Suprapubic skin (tissue), 4 donors: Measurements from ENCODE around the gene NFE2L2. TPM values are rescaled to one million over a fixed set of nuclear protein-coding genes. Genes with fewer than 3 reads are reported as not detected.

Source experiments
- DNase-seq, 2 donors: peaks; one replicate each; pipeline ENCODE4 v3.0.0-alpha.2; 2019; ENCODE audit warnings: low spot score in 2 of 2
- H3K27ac ChIP-seq: fragments of 200-600 bp; sonication (generic); one replicate; pipeline ENCODE4 v1.5.1; 2019
- H3K27me3 ChIP-seq: fragments of 200-600 bp; sonication (generic); one replicate; pipeline ENCODE4 v1.5.1; 2019
- H3K36me3 ChIP-seq: fragments of 200-600 bp; sonication (generic); one replicate; pipeline ENCODE4 v1.5.1; 2019
- H3K4me1 ChIP-seq: fragments of 200-600 bp; sonication (generic); one replicate; pipeline ENCODE4 v1.5.1; 2019
- H3K4me3 ChIP-seq: fragments of 200-600 bp; sonication (generic); one replicate; pipeline ENCODE4 v1.5.1; 2019; ENCODE audit warnings: mild to moderate bottlenecking
- H3K9me3 ChIP-seq: fragments of 200-600 bp; sonication (generic); one replicate; pipeline ENCODE4 v1.5.1; 2019
- CTCF ChIP-seq, 2 donors: fragments of 200-600 bp in 1 of 2; fragments of 450-650 bp in 1 of 2; sonication (generic) in 1 of 2; IDR thresholded peaks; one replicate each; pipeline ENCODE4 v1.5.1; 2016 to 2019; ENCODE audit warnings: antibody characterized with exemption in 2 of 2, mild to moderate bottlenecking in 1 of 2, moderate library complexity in 1 of 2
- EP300 ChIP-seq: sonication (generic); formaldehyde crosslinking; IDR thresholded peaks from one replicate; pipeline ENCODE4 v1.6.1; 2017; ENCODE audit warnings: antibody characterized with exemption
- POLR2A ChIP-seq, 2 donors: fragments of 450-650 bp; IDR thresholded peaks; one replicate each; pipeline ENCODE4 v1.6.1; 2017; ENCODE audit warnings: antibody characterized with exemption in 2 of 2, mild to moderate bottlenecking in 2 of 2, moderate library complexity in 2 of 2
- POLR2AphosphoS5 ChIP-seq, 3 donors: sonication (generic); formaldehyde crosslinking; IDR thresholded peaks; one replicate each; pipeline ENCODE4 v1.6.1; 2017; ENCODE audit warnings: antibody characterized with exemption in 3 of 3
- WGBS: methylation state at CpG from one replicate; pipeline ENCODE4 v1.1.5; 2018; 5-methylcytosine and 5-hydroxymethylcytosine counted together
- total RNA-seq, 4 donors: library from RNA; depleted of rRNA; stranded (reverse); fragments of >200 nt; gene quantifications; one replicate each; pipeline ENCODE4 v1.1.0, GENCODE V29; 2016

The NFE2L2 gene
- total RNA-seq, 4 donors from 2014 or later, result 130 to 180 (median 160) TPM

GRCh38 chr2:177254433-177255226, 9.9 kb downstream of the NFE2L2 start:
- TF ChIP-seq POLR2A (IDR thresholded peaks at IDR 0.05), result no peak
- TF ChIP-seq POLR2AphosphoS5 (IDR thresholded peaks at IDR 0.05), result no peak
- TF ChIP-seq CTCF (IDR thresholded peaks at IDR 0.05), result peak; percentile 23 to 41
- TF ChIP-seq EP300, result no peak
- H3K9me3 ChIP-seq, result no peaks in the 10 kb centered on the region
- 51% methylated on average over 11 of the region's 11 CpGs for WGBS
- no peak overlapping the region for H3K27ac ChIP-seq
- no peaks in the 10 kb centered on the region for H3K36me3 ChIP-seq
- peaks cover 92% of the 10 kb centered on the region for H3K4me1 ChIP-seq
- no peak overlapping the region for H3K4me3 ChIP-seq
- DNase-seq, result no peak
- H3K27me3 ChIP-seq, result no peaks in the 10 kb centered on the region

DNA sequence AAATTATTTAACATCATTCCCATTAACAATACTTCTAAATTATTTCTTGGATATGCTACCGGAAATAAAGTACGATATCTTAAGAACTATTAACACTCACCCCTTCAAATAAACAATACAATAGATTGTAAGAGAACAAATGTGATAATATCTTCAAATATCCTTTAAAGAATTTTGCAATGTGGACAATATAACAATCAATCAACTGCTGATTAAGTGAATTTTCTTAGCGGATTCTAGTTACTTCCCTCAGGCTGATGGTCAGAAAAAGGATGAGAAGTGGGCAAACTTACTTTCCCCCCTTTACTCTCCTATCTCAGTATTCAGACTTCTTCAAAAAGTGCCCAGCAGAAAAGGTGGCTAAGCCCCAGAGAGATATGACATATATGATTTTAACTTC, 10.8 kb downstream of the NFE2L2 start:
- Histone ChIP-seq H3K36me3 (peaks cover 3% of the 10 kb centered on the region), H3K27ac (no peak overlapping the region), H3K4me1 (peaks cover 89% of the 10 kb centered on the region), H3K9me3 (no peaks in the 10 kb centered on the region), H3K27me3 (no peaks in the 10 kb centered on the region), H3K4me3 (no peak overlapping the region)
- no peak for DNase-seq
- WGBS, result 81% methylated on average over 3 of the region's 3 CpGs
- TF ChIP-seq EP300 (no peak), POLR2AphosphoS5 (IDR thresholded peaks at IDR 0.05) (no peak), POLR2A (IDR thresholded peaks at IDR 0.05) (no peak), CTCF (IDR thresholded peaks at IDR 0.05) (no peak)

- TF ChIP-seq EP300 (no peak), POLR2A (IDR thresholded peaks at IDR 0.05) (no peak), CTCF (IDR thresholded peaks at IDR 0.05) (no peak), POLR2AphosphoS5 (IDR thresholded peaks at IDR 0.05) (no peak)
- Histone ChIP-seq H3K9me3 (no peaks in the 10 kb centered on the region), H3K4me3 (no peak overlapping the region), H3K27ac (peak overlapping the region; percentile 55), H3K36me3 (peaks cover 6% of the 10 kb centered on the region), H3K27me3 (no peaks in the 10 kb centered on the region), H3K4me1 (peaks cover 87% of the 10 kb centered on the region)
- WGBS, result 68% methylated on average over 5 of the region's 5 CpGs
- DNase-seq, result no peak
Measured at GRCh38 chr2:177252808-177253531, 11.6 kb downstream of the NFE2L2 start.

DNA sequence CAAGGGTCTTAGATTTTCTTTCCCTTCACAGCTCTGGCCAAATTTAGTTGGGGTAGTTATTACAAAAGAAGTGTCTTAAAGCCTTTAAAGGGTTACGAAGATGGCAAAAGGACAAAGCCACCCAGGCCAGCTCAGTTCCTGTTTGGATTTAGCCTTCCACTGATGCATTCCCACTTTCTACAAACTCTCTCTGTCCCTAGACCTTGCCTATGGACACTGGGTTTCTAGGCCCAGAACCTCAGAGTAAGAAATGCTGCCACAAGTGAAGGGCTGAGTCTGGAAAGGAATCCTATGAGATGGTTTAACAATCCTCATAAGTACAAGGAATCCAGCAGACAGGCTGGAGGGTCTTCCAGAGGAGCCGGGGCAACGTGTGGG, 13.4 kb downstream of the NFE2L2 start:
- 92% methylated on average over 3 of the region's 3 CpGs for WGBS
- H3K36me3 ChIP-seq, result peaks cover 6% of the 10 kb centered on the region
- no peak overlapping the region for H3K4me3 ChIP-seq
- peaks cover 87% of the 10 kb centered on the region for H3K4me1 ChIP-seq
- TF ChIP-seq EP300 (no peak), POLR2AphosphoS5 (IDR thresholded peaks at IDR 0.05) (no peak)
- no peaks in the 10 kb centered on the region for H3K27me3 ChIP-seq
- H3K27ac ChIP-seq, result peak overlapping the region; percentile 71
- H3K9me3 ChIP-seq, result no peaks in the 10 kb centered on the region
- no peak for DNase-seq

DNA sequence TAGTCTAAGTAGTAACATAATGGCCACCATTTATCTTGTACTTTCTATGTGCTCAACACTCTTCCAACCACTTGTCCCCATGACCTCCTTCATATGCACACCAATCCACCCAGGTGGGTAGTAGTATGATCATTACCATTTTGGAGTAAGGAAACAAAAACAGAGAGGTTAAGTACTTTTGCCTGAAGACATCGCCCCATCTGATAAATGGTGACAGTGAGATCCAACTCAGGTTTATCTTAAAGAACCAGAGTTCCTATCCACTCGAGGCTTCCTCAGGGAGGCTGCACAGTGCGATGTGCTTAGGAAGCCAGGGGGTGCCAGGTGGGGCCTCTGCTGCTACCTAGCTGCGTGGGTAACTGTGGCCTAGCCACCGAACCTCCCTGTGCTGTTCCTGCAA, 14.1 kb downstream of the NFE2L2 start:
- Histone ChIP-seq H3K27me3 (no peaks in the 10 kb centered on the region), H3K36me3 (peaks cover 6% of the 10 kb centered on the region), H3K27ac (no peak overlapping the region), H3K4me3 (no peak overlapping the region), H3K9me3 (no peaks in the 10 kb centered on the region), H3K4me1 (peaks cover 87% of the 10 kb centered on the region)
- 75% methylated on average over 5 of the region's 5 CpGs for WGBS
- no peak for DNase-seq
- TF ChIP-seq POLR2AphosphoS5 (IDR thresholded peaks at IDR 0.05) (no peak), POLR2A (IDR thresholded peaks at IDR 0.05) (no peak), EP300 (no peak), CTCF (IDR thresholded peaks at IDR 0.05) (no peak)
